SK-N-SH treated with all-trans-retinoic acid at 6 μM for 48 hours (cell line): ENCODE data around the gene FLOT2.
"Not testable (repeated sequence)": the region's sequence is repeated elsewhere in the genome, so short reads cannot be mapped to it uniquely, and the experiment has no call there.

Source experiments
- ATAC-seq: fragments of 200-7000 bp; cut with Tn5 transposase; 3 replicates; pipeline ENCODE4 v1.9.1; 2020; ENCODE audit warnings: mild to moderate bottlenecking, moderate library complexity
- ARNTL ChIP-seq: fragments of 450-650 bp; formaldehyde crosslinking; IDR thresholded peaks from 2 replicates; pipeline ENCODE4 v1.5.0; 2020; ENCODE audit warnings: low read depth, mild to moderate bottlenecking, moderate library complexity, borderline replicate concordance
- BACH2 ChIP-seq: fragments of 250-450 bp; sonication (Bioruptor Pico); IDR thresholded peaks from 2 replicates; pipeline ENCODE4 v1.9.0; 2021; ENCODE audit warnings: mild to moderate bottlenecking, borderline replicate concordance
- CSDC2 ChIP-seq: fragments of 250-450 bp; sonication (Bioruptor Pico); IDR thresholded peaks from 2 replicates; pipeline ENCODE4 v1.5.0; 2020; ENCODE audit warnings: mild to moderate bottlenecking, moderate library complexity
- ESRRG ChIP-seq: fragments of 250-450 bp; sonication (Bioruptor Pico); IDR thresholded peaks from 2 replicates; pipeline ENCODE4 v1.6.1; 2021; ENCODE audit warnings: mild to moderate bottlenecking
- GLIS3 ChIP-seq: fragments of 250-450 bp; sonication (Bioruptor Pico); IDR thresholded peaks from 2 replicates; pipeline ENCODE4 v1.5.0; 2020; ENCODE audit warnings: mild to moderate bottlenecking, moderate library complexity
- ISL1 ChIP-seq: fragments of 250-450 bp; sonication (Bioruptor Pico); IDR thresholded peaks from 2 replicates; pipeline ENCODE4 v2.1.2; 2022; ENCODE audit warnings: mild to moderate bottlenecking, moderate library complexity
- OSR1 ChIP-seq: fragments of 250-450 bp; sonication (Bioruptor Pico); IDR thresholded peaks from 2 replicates; pipeline ENCODE4 v1.8.0; 2022; ENCODE audit warnings: moderate library complexity, mild to moderate bottlenecking, inconsistent platforms
- PATZ1 ChIP-seq: fragments of 250-450 bp; sonication (Bioruptor Pico); IDR thresholded peaks from 2 replicates; pipeline ENCODE4 v1.8.0; 2020; ENCODE audit warnings: mild to moderate bottlenecking, moderate library complexity, borderline replicate concordance
- PPARA ChIP-seq: fragments of 250-450 bp; sonication (Bioruptor Pico); IDR thresholded peaks from 2 replicates; pipeline ENCODE4 v1.5.0; 2020; ENCODE audit warnings: mild to moderate bottlenecking, borderline replicate concordance
- RARB ChIP-seq: fragments of 250-450 bp; sonication (Bioruptor Pico); IDR thresholded peaks from 2 replicates; pipeline ENCODE4 v1.8.0; 2021; ENCODE audit warnings: mild to moderate bottlenecking, moderate library complexity
- TCF4 ChIP-seq: fragments of 250-450 bp; sonication (Bioruptor Pico); IDR thresholded peaks from 2 replicates; pipeline ENCODE4 v1.8.0; 2021; ENCODE audit warnings: mild to moderate bottlenecking, moderate library complexity, borderline replicate concordance
- TOX ChIP-seq: fragments of 250-450 bp; sonication (Bioruptor Pico); IDR thresholded peaks from 2 replicates; pipeline ENCODE4 v1.8.0; 2021; ENCODE audit warnings: mild to moderate bottlenecking, moderate library complexity, borderline replicate concordance
- ZC3H10 ChIP-seq: fragments of 250-450 bp; sonication (Bioruptor Pico); IDR thresholded peaks from 2 replicates; pipeline ENCODE4 v1.5.1; 2021; ENCODE audit warnings: mild to moderate bottlenecking, moderate library complexity
- ZFP3 ChIP-seq: fragments of 250-450 bp; sonication (Bioruptor Pico); IDR thresholded peaks from 2 replicates; pipeline ENCODE4 v1.5.0; 2020; ENCODE audit warnings: mild to moderate bottlenecking, moderate library complexity
- ZFP30 ChIP-seq: fragments of 450-650 bp; formaldehyde crosslinking; IDR thresholded peaks from 2 replicates; pipeline ENCODE4 v1.5.0; 2022; ENCODE audit warnings: mild to moderate bottlenecking, moderate library complexity
- ZNF565 ChIP-seq: fragments of 450-650 bp; formaldehyde crosslinking; conservative IDR thresholded peaks from 2 replicates; pipeline ENCODE4 v1.5.0; 2020; ENCODE audit warnings: low read depth, mild to moderate bottlenecking, moderate library complexity
- ZNF70 ChIP-seq: fragments of 450-650 bp; formaldehyde crosslinking; IDR thresholded peaks from 2 replicates; pipeline ENCODE4 v1.5.0; 2020; ENCODE audit warnings: mild to moderate bottlenecking, moderate library complexity
- ZNF8 ChIP-seq: fragments of 450-650 bp; formaldehyde crosslinking; IDR thresholded peaks from 2 replicates; pipeline ENCODE4 v1.5.0; 2020; ENCODE audit warnings: mild to moderate bottlenecking, moderate library complexity
- TF ChIP-seq, protein P1 (sequence below): fragments of 250-450 bp; sonication (Bioruptor Pico); IDR thresholded peaks from 2 replicates; pipeline ENCODE4 v1.5.1; 2020; ENCODE audit warnings: low read depth, mild to moderate bottlenecking, moderate library complexity
- TF ChIP-seq, protein P2 (sequence below): fragments of 250-450 bp; sonication (Bioruptor Pico); IDR thresholded peaks from 2 replicates; pipeline ENCODE4 v1.5.1; 2021; ENCODE audit warnings: mild to moderate bottlenecking, moderate library complexity

The FLOT2 gene

DNA sequence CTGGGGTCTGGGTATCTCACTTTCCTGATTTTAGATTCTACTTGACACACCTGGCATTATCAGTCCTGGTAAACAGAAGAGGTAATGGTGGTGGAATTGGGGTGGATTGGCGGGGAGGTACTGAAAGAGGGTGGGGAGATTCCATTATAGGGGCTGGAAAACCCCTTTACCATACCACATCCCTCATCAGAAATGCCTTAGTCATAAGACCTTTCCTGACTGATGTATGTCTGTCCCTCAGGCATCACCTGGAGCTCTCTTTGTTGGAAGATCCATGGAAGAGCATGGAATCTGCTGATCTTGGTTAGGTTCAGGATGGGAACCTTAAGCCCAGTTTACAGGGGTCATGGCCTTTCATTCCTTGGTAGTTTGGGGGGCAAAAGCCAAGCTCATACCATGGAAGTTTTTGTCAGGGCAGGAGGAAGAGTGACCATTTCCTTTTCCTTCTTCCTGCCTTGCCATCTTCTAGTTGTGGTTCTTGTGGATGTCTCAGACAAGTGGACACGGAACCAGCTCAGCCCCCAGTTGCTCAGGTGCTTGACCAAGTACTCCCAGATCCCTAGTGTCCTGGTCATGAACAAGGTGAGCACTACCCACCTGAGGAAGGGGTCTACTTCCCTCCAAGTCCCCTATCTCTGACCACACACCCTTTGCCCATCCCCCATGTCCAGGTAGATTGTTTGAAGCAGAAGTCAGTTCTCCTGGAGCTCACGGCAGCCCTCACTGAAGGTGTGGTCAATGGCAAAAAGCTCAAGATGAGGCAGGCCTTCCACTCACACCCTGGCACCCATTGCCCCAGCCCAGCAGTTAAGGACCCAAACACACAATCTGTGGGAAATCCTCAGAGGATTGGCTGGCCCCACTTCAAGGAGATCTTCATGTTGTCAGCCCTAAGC, 39.4 kb downstream of the FLOT2 start:
- no peak for ATAC-seq
- no peak for TF ChIP-seq TOX (CRISPR knock-in tag)
- TF ChIP-seq OSR1 (CRISPR knock-in tag) = no peak

DNA sequence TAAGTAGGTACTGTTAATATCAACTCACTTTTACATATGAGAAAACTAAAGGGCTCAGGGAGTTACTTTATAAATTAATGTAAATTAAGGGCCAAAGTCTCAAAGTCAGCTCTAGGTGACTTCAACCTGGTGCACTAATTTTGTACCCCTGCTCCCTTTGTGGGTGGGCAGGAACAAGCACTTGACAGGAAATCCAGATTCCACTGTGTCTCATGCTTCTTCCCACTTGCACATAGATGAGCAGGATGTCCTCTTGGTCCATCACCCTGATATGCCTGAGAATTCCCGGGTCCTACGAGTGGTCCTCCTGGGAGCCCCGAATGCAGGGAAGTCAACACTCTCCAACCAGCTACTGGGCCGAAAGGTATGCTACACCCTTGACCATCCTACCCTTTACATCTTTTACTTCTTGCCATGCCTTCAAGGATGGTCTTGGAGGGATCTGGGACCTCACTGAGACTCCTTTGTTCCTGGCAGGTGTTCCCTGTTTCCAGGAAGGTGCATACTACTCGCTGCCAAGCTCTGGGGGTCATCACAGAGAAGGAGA, 41.4 kb downstream of the FLOT2 start:
- no peak for ATAC-seq

DNA sequence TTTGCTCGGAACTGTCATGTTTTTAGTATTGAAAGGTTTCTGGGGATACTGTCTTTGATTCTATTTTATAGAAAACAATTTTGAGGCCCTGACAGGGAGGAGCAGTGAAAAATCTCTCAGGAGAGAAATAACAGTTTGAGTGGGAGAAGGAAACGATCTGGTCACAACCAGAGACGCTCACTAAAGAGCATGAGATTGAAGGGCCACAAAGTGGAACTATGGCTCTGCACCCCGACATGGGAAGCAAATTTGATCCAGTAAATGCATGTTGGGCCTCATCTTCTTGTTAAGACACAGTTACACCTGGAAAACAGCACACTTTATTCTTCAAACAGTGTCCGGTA, 42.2 kb downstream of the FLOT2 start:
- no peak for ATAC-seq
- TF ChIP-seq ARNTL (CRISPR knock-in tag) (no peak), ZFP3 (CRISPR knock-in tag) (no peak)

More for the DNA sequence above, 41.4 kb downstream of the FLOT2 start:
- TF ChIP-seq ZFP3 (CRISPR knock-in tag) = no peak
- TF ChIP-seq, protein P1, sequence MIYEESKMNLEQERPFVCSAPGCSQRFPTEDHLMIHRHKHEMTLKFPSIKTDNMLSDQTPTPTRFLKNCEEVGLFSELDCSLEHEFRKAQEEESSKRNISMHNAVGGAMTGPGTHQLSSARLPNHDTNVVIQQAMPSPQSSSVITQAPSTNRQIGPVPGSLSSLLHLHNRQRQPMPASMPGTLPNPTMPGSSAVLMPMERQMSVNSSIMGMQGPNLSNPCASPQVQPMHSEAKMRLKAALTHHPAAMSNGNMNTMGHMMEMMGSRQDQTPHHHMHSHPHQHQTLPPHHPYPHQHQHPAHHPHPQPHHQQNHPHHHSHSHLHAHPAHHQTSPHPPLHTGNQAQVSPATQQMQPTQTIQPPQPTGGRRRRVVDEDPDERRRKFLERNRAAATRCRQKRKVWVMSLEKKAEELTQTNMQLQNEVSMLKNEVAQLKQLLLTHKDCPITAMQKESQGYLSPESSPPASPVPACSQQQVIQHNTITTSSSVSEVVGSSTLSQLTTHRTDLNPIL (CRISPR knock-in tag) = no peak
- no peak for TF ChIP-seq CSDC2 (CRISPR knock-in tag)
- TF ChIP-seq PATZ1 = no peak
- no peak for TF ChIP-seq RARB
- no peak for TF ChIP-seq BACH2
- TF ChIP-seq OSR1 (CRISPR knock-in tag) = no peak

DNA sequence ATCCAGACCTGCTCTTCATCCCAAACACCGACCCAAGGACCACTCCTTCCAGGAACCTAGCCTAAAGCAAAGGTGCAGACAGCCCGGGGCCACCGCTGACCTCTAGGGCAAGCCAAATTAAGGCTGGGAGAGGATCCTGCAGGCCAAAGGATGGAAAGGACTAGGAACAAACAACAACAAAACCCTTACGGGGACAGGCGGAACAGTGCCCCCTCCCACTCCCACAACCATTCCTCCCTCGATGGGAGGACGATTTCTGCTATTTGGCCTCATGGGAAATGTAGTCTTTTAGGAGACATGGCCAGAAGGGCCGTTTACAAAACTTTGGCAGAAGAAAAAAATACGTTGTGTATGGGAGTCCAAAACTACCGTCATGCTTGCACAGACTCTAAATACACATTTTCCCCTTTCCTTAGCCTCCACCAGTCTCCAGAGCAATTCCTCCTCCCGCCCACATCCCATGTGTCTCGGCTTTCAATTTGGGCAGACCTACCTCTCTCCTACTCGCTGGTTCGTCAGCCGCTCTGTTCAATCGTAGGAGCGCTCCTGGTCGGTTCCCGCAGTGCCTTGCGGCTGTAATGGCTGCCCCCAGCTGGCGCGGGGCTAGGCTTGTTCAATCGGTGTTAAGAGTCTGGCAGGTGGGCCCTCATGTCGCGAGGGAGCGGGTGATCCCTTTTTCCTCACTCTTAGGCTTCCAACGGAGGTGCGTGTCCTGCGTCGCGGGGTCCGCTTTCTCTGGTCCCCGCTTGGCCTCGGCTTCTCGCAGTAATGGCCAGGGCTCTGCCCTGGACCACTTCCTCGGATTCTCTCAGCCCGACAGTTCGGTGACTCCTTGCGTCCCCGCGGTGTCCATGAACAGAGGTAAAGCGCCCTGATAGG, 42.8 kb downstream of the FLOT2 start, which contains the start of gene ERAL1:
Gene ERAL1, plus strand, starts transcription at position 560 of the 879 bp plus-strand sequence. Its CDS starts 19 bp downstream, at position 579.
- TF ChIP-seq ZFP30 (CRISPR knock-in tag) (no peak), BACH2 (no peak), ARNTL (CRISPR knock-in tag) (no peak), CSDC2 (CRISPR knock-in tag) (no peak), GLIS3 (CRISPR knock-in tag) (no peak), TOX (CRISPR knock-in tag) (no peak), ZNF70 (CRISPR knock-in tag) (no peak), ZNF8 (CRISPR knock-in tag) (no peak), TCF4 (CRISPR knock-in tag) (no peak)
- peak; percentile 100 for ATAC-seq

GRCh38 chr17:28853295-28853694, 44.2 kb downstream of the FLOT2 start:
- no peak for ATAC-seq
- no peak for TF ChIP-seq ZNF8 (CRISPR knock-in tag)
- TF ChIP-seq BACH2 = no peak
- no peak for TF ChIP-seq ISL1 (CRISPR knock-in tag)
- TF ChIP-seq ESRRG (CRISPR knock-in tag) = no peak
- no peak for TF ChIP-seq PPARA (CRISPR knock-in tag)
- no peak for TF ChIP-seq ZNF70 (CRISPR knock-in tag)
- TF ChIP-seq CSDC2 (CRISPR knock-in tag) = no peak

GRCh38 chr17:28849281-28849680, 48.3 kb downstream of the FLOT2 start:
- TF ChIP-seq ARNTL (CRISPR knock-in tag) = no peak
- TF ChIP-seq ZNF70 (CRISPR knock-in tag) = no peak
- no peak for TF ChIP-seq ZFP30 (CRISPR knock-in tag)
- TF ChIP-seq ZC3H10 (CRISPR knock-in tag) = no peak
- TF ChIP-seq ZNF8 (CRISPR knock-in tag) = no peak
- no peak for TF ChIP-seq BACH2
- TF ChIP-seq ZNF565 (CRISPR knock-in tag) = no peak
- TF ChIP-seq OSR1 (CRISPR knock-in tag) = no peak
- no peak for TF ChIP-seq ESRRG (CRISPR knock-in tag)
- no peak for TF ChIP-seq GLIS3 (CRISPR knock-in tag)
- no peak for TF ChIP-seq RARB
- no peak for TF ChIP-seq PPARA (CRISPR knock-in tag)
- TF ChIP-seq ZFP3 (CRISPR knock-in tag) = no peak
- no peak for TF ChIP-seq CSDC2 (CRISPR knock-in tag)
- TF ChIP-seq TOX (CRISPR knock-in tag) = no peak
- no peak for TF ChIP-seq PATZ1
- no peak for TF ChIP-seq ISL1 (CRISPR knock-in tag)
- TF ChIP-seq TCF4 (CRISPR knock-in tag) = no peak
- TF ChIP-seq, protein P2, sequence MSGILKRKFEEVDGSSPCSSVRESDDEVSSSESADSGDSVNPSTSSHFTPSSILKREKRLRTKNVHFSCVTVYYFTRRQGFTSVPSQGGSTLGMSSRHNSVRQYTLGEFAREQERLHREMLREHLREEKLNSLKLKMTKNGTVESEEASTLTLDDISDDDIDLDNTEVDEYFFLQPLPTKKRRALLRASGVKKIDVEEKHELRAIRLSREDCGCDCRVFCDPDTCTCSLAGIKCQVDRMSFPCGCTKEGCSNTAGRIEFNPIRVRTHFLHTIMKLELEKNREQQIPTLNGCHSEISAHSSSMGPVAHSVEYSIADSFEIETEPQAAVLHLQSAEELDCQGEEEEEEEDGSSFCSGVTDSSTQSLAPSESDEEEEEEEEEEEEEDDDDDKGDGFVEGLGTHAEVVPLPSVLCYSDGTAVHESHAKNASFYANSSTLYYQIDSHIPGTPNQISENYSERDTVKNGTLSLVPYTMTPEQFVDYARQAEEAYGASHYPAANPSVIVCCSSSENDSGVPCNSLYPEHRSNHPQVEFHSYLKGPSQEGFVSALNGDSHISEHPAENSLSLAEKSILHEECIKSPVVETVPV (CRISPR knock-in tag) = no peak
- TF ChIP-seq, all 23 proteins: peak for 0
- peak; percentile 75 for ATAC-seq

DNA sequence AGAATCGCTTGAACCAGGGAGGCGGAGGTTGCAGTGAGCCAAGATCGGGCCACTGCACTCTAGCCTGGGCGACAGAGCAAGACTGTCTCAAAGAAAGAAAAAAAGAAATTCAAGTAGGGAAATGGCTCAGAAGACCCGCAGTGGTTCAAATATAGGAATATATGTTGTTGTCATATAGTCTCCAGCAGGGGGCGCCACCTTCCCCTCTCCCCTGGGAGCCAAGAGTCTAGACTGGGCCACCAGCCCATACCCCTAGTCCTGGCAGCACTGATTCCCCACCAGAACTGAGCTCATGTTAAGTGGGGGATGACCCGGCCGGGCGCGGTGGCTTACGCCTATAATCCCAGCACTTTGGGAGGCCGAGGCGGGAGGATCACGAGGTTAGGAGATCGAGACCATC, 48.9 kb downstream of the FLOT2 start:
- ATAC-seq = peak; percentile 55; the same call in 2 of the 3 replicates

GRCh38 chr17:28846699-28847098, 50.8 kb downstream of the FLOT2 start:
- ATAC-seq = not testable (repeated sequence)
